BLaER1 treated with 17β-estradiol and CSF1 and Interleukin-3, amounts not matched to agents 10 nM and 100 nM (cell line): ENCODE results near the gene STPG3.

Source experiments
- H3K27ac ChIP-seq, 11 experiments: shearing (Covaris generic); formaldehyde crosslinking; 2 replicates each; pipeline ENCODE4 v1.8.1; 2022
- H3K27me3 ChIP-seq, 11 experiments: shearing (Covaris generic); formaldehyde crosslinking; 2 replicates each; pipeline ENCODE4 v1.8.1; 2022
- H3K36me3 ChIP-seq, 11 experiments: shearing (Covaris generic); formaldehyde crosslinking; 2 replicates each; pipeline ENCODE4 v1.8.1; 2022
- H3K4me1 ChIP-seq, 10 experiments: shearing (Covaris generic); formaldehyde crosslinking; 2 replicates each; pipeline ENCODE4 v1.8.1; 2022
- H3K4me2 ChIP-seq, 11 experiments: shearing (Covaris generic); formaldehyde crosslinking; 2 replicates each; pipeline ENCODE4 v1.8.1; 2022
- H3K4me3 ChIP-seq, 10 experiments: shearing (Covaris generic); formaldehyde crosslinking; 2 replicates each; pipeline ENCODE4 v1.8.1; 2022
- H3K9ac ChIP-seq, 11 experiments: shearing (Covaris generic); formaldehyde crosslinking; 2 replicates each; pipeline ENCODE4 v1.8.1; 2022
- H3K9me3 ChIP-seq, 11 experiments: shearing (Covaris generic); formaldehyde crosslinking; replicated peaks in 1 of 11; 2 replicates each; pipeline ENCODE4 v1.8.1; 2022
- H4K20me1 ChIP-seq, 11 experiments: shearing (Covaris generic); formaldehyde crosslinking; 2 replicates each; pipeline ENCODE4 v1.8.1; 2022
- Cebpa-rat ChIP-seq, 11 experiments: shearing (Covaris generic); IDR thresholded peaks; 2 replicates each; pipeline ENCODE4 v1.8.1; 2022

The STPG3 gene

DNA sequence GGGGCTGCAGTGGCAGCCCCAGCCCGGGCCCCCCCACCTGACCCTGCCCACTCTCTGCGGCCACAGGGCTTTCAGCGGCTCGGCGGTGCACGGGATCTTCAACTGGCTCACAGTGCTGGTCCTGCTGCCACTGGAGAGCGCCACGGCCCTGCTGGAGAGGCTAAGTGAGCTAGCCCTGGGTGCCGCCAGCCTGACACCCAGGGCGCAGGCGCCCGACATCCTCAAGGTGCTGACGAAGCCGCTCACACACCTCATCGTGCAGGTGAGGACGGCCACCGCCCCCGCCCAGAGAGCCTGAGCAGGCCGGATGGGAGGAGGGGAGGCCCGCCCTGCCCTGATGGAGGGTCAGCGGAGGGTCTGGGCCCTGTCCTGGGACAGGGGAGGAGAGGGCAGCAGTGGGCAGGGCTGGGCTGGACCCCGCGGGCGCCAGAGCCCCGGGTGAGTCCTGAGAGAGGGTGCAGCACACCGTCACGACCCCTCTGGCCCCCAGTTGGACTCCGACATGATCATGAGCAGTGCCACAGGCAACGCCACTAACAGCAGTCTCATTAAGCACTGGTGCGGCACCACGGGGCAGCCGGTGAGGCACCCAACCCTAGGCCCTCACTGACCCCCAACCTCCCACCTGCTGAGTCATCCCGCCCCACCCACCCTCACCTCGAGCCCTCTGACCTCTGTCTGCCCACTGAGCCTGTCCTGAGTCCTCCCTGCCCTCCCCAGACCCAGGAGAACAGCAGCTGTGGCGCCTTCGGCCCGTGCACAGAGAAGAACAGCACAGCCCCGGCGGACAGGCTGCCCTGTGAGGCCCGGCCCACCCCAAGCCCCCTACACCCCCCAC, 17.7 kb upstream of the STPG3 start:
- Histone ChIP-seq H4K20me1 (peaks cover 0 to 41% (median 30%) of the 10 kb centered on the region in 11 experiments; a peak in 19 of 22 replicates), H3K9ac (no peak overlapping the region), H3K4me3 (no peak overlapping the region), H3K27ac (no peak overlapping the region), H3K4me2 (peak overlapping the region in 1 of 11 experiments; percentile 5; a peak in 2 of 22 replicates), H3K4me1 (peaks cover 56 to 83% (median 79%) of the 10 kb centered on the region in 10 experiments), H3K27me3 (no peaks in the 10 kb centered on the region), H3K9me3 (no peaks in the 10 kb centered on the region), H3K36me3 (no peaks in the 10 kb centered on the region)
- TF ChIP-seq Cebpa-rat (IDR thresholded peaks at IDR 0.05), result no peak

DNA sequence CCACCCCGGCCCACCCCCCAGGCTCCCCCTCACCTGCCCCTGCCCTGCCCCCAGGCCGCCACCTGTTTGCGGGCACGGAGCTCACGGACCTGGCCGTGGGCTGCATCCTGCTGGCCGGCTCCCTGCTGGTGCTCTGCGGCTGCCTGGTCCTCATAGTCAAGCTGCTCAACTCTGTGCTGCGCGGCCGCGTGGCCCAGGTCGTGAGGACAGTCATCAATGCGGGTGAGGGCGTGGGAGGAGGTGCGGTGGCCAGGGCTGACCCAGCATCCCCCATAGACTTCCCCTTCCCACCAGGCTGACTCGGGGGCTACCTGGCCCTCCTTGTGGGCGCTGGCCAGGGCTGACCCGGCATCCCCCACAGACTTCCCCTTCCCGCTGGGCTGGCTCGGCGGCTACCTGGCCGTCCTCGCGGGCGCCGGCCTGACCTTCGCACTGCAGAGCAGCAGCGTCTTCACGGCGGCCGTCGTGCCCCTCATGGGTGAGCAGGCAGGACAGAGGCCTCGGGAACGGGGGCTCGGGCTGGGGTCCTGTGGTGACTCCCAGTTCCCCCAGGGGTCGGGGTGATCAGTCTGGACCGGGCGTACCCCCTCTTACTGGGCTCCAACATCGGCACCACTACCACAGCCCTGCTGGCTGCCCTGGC, 16.9 kb upstream of the STPG3 start:
- Histone ChIP-seq H3K27me3 (no peaks in the 10 kb centered on the region), H3K9me3 (no peaks in the 10 kb centered on the region), H3K36me3 (no peaks in the 10 kb centered on the region), H3K4me3 (peak overlapping the region in 1 of 10 experiments; percentile 56; a peak in 3 of 20 replicates), H3K9ac (peak overlapping the region in 7 of 11 experiments; percentile 15 to 71 (median 46); a peak in 9 of 22 replicates), H3K4me1 (peaks cover 61 to 83% (median 79%) of the 10 kb centered on the region in 10 experiments), H3K27ac (0 out of 22 replicates have a peak overlapping the region, but pooled peaks of 1 of the 11 experiments have one; percentile 7), H4K20me1 (peaks cover 0 to 47% (median 38%) of the 10 kb centered on the region in 11 experiments; a peak in 19 of 22 replicates), H3K4me2 (peak overlapping the region; percentile 90 to 98 (median 95))
- no peak for TF ChIP-seq Cebpa-rat (IDR thresholded peaks at IDR 0.05)

DNA sequence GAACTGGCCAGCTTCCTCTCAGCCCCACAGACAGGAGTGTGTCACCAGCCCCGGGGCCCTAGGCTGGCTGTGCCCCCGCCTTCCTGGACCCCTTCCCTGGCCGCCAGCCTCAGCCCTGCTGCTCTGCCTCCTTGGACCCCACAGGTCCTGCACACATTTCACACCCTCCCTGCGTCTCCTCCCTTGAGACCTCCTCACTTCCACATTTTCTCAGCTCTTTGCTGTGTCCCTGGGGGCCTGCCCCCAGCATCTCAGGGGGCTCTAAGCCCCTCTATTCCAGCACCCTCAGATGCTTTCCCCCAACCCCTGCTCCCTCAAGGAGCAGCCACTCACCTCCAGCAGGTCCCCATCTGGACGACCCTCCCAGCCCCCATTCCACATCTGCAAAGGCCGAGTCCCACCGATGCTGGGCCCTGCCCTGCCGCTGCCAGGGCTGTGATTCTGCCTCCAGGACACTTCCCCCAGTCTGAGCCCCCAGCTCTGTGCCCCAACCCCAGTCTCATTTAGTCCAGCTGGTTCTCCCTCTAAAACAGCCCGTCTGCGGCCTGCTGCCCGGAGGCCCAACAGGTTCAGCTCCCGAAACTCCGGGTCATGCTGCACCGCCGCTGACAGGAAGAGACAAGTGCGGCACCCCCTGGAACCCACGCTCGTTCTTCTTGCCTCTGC, 16.2 kb upstream of the STPG3 start:
- Histone ChIP-seq H3K27ac (0 out of 22 replicates have a peak overlapping the region, but pooled peaks of 1 of the 11 experiments have one; percentile 7), H3K4me1 (peaks cover 63 to 83% (median 79%) of the 10 kb centered on the region in 10 experiments), H3K36me3 (no peaks in the 10 kb centered on the region), H4K20me1 (peaks cover 0 to 47% (median 38%) of the 10 kb centered on the region in 11 experiments; a peak in 19 of 22 replicates), H3K27me3 (no peaks in the 10 kb centered on the region), H3K4me2 (peak overlapping the region; percentile 90 to 98 (median 95)), H3K4me3 (peak overlapping the region in 4 of 10 experiments; percentile 4 to 56 (median 44); a peak in 6 of 20 replicates), H3K9ac (peak overlapping the region in 7 of 11 experiments; percentile 15 to 71 (median 58); a peak in 9 of 22 replicates), H3K9me3 (no peaks in the 10 kb centered on the region)
- TF ChIP-seq Cebpa-rat (IDR thresholded peaks at IDR 0.05), result no peak

DNA sequence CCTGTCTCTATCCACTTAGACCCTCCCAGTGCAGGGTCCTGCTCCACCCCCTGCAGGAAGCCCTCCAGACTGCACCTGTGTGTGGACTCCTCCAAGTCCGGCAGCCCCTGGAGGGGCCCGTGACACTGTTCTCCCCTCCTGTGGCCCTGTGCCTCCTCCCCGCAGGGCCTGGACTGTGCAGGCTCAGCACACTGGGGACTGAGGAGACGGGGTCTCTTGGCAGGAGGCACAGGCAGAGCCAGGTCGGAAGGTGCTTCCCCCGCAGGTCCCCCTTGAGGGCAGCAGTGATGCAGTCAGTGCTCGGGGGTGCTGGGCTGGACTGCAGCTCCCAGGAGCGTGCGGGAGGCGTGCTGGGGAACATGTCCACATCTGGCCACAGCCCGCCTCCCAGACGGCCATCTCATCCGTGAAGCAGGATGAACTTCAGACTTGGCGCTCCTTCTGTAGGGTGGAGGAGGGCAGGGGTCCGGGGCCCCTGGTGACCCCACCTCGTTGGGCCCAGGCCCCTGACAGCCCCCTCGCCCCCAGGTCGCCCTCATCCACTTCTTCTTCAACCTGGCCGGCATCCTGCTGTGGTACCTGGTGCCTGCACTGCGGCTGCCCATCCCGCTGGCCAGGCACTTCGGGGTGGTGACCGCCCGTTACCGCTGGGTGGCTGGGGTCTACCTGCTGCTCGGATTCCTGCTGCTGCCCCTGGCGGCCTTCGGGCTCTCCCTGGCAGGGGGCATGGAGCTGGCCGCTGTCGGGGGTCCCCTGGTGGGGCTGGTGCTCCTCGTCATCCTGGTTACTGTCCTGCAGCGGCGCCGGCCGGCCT, 15.5 kb upstream of the STPG3 start:
- peak overlapping the region in 10 of 11 experiments; percentile 8 to 71 (median 54); a peak in 16 of 22 replicates for H3K9ac ChIP-seq
- H3K36me3 ChIP-seq, result no peaks in the 10 kb centered on the region
- H3K4me1 ChIP-seq, result peaks cover 58 to 78% (median 73%) of the 10 kb centered on the region in 10 experiments
- H3K27me3 ChIP-seq, result no peaks in the 10 kb centered on the region
- H3K4me2 ChIP-seq, result peak overlapping the region; percentile 90 to 98 (median 95)
- H4K20me1 ChIP-seq, result peaks cover 0 to 47% (median 38%) of the 10 kb centered on the region in 11 experiments; a peak in 19 of 22 replicates
- H3K4me3 ChIP-seq, result peak overlapping the region in 6 of 10 experiments; percentile 1 to 56 (median 39); a peak in 9 of 20 replicates
- TF ChIP-seq Cebpa-rat (IDR thresholded peaks at IDR 0.05), result no peak
- peak overlapping the region in 6 of 11 experiments; percentile 15 to 44 (median 34); a peak in 7 of 22 replicates for H3K27ac ChIP-seq
- no peaks in the 10 kb centered on the region for H3K9me3 ChIP-seq

DNA sequence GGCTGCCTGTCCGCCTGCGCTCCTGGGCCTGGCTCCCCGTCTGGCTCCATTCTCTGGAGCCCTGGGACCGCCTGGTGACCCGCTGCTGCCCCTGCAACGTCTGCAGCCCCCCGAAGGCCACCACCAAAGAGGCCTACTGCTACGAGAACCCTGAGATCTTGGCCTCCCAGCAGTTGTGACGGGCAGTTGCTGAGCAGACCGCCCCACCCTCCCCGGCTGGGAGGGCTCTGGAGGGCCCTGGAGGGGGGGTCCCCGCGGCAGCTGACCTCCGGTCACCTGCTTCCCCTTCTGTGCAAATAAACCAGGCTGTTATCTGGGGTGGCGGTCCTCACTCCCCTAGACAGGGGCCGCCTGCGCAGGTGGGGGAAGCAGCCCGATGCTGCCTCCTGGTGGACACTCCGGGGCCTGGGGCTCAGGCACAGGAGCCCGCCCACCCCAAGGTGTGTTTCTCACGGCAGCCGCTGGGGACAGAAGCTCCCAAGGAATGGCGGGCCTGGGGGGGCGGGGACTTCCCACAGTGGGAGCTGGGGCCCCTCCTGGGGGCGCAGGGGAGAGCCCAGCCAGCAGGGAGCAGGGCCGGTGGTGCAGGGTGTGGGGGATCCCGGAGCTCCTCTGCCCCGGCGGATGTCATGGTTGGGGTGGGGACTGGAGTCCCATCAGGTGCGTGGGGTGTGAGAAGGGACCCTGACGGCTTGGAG, 14.7 kb upstream of the STPG3 start:
- Histone ChIP-seq H3K9ac (peak overlapping the region in 10 of 11 experiments; percentile 40 to 93 (median 67); a peak in 18 of 22 replicates), H3K27ac (peak overlapping the region in 8 of 11 experiments; percentile 25 to 64 (median 46); a peak in 15 of 22 replicates), H4K20me1 (peaks cover 0 to 49% (median 38%) of the 10 kb centered on the region in 11 experiments; a peak in 19 of 22 replicates), H3K4me3 (peak overlapping the region; percentile 1 to 56 (median 32); a peak in 12 of 20 replicates), H3K27me3 (no peaks in the 10 kb centered on the region), H3K4me2 (peak overlapping the region; percentile 90 to 98 (median 95)), H3K9me3 (no peaks in the 10 kb centered on the region), H3K4me1 (peaks cover 58 to 76% (median 70%) of the 10 kb centered on the region in 10 experiments), H3K36me3 (no peaks in the 10 kb centered on the region)
- TF ChIP-seq Cebpa-rat (IDR thresholded peaks at IDR 0.05), result no peak

DNA sequence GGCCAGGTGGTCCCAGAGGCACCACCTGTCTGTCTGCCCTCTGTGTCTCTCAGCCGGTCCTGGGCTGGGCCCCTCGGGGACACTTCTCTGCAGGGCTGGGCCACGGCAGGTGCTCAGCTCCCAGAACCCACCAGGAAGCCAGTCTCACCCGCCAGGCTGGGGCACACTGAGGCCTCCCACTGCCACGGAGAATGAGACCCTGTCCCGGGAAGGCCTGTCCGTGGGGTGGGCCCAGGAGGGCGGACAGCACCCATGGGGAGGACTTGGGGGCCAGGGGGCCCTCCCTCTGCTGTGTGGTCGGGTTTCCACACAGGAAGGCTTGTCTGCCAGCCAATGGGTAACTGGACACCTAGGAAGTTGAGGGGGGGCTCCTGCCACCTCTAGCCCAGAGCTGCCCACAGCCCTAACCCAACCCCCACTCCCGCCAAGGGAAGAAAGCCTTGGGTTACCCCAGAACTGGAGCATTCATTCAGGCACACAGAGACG, 14.1 kb upstream of the STPG3 start:
- Histone ChIP-seq H3K27ac (peak overlapping the region in 8 of 11 experiments; percentile 25 to 64 (median 46); a peak in 15 of 22 replicates), H3K9me3 (peaks cover 0 to 3% (median 0%) of the 10 kb centered on the region in 11 experiments; a peak in 1 of 22 replicates), H3K36me3 (peaks cover 3 to 5% (median 4%) of the 10 kb centered on the region in 11 experiments; a peak in 21 of 22 replicates), H3K9ac (peak overlapping the region in 10 of 11 experiments; percentile 35 to 93 (median 66); a peak in 17 of 22 replicates), H3K4me3 (peak overlapping the region in 8 of 10 experiments; percentile 23 to 40 (median 30); a peak in 6 of 20 replicates), H3K4me2 (peak overlapping the region; percentile 90 to 98 (median 95)), H3K27me3 (no peaks in the 10 kb centered on the region), H3K4me1 (peaks cover 58 to 71% (median 66%) of the 10 kb centered on the region in 10 experiments), H4K20me1 (peaks cover 5 to 55% (median 43%) of the 10 kb centered on the region in 11 experiments)
- TF ChIP-seq Cebpa-rat (IDR thresholded peaks at IDR 0.05), result no peak
